Measurements from ENCODE around the gene NAT10.

- TF ChIP-seq CTCF (IDR thresholded peaks at IDR 0.05), result no peak
- no peak for TF ChIP-seq POLR2A (IDR thresholded peaks at IDR 0.05; ENCODE audit: low read depth)
These were observed 63.4 kb downstream of the NAT10 start for GRCh38 chr11:34168642-34169420.

Data from esophagus muscularis mucosa (tissue), 3 donors.